Ovary (tissue), 9 donors: ENCODE results near the gene TMEM185B. TPM values are rescaled to one million over a fixed set of nuclear protein-coding genes. Genes with fewer than 3 reads are reported as not detected.

Experiments used
- DNase-seq, 5 donors: peaks; one replicate each; pipeline ENCODE4 v3.0.0-alpha.2; 2019 to 2020
- H3K27ac ChIP-seq, 2 donors: fragments of 200-600 bp; one replicate each; pipeline versions ENCODE4 v1.5.1 to v1.8.0; 2019 to 2022
- H3K27me3 ChIP-seq: fragments of 200-600 bp; one replicate; pipeline ENCODE4 v1.8.0; 2022
- H3K36me3 ChIP-seq: fragments of 200-600 bp; sonication (generic); one replicate; pipeline ENCODE4 v1.5.1; 2019
- H3K4me1 ChIP-seq: one replicate; pipeline ENCODE4 v1.8.1; 2013; ENCODE audit warnings: mild to moderate bottlenecking, moderate library complexity; ENCODE audit not compliant: insufficient read depth
- H3K4me3 ChIP-seq: fragments of 200-600 bp; sonication (generic); one replicate; pipeline ENCODE4 v1.5.1; 2017
- H3K9me3 ChIP-seq, 2 donors: fragments of 200-600 bp in 1 of 2; sonication (generic) in 1 of 2; one replicate each; pipeline versions ENCODE4 v1.5.1 to v1.8.1; 2013 to 2019; ENCODE audit warnings: mild to moderate bottlenecking in 1 of 2, moderate library complexity in 1 of 2
- EP300 ChIP-seq: sonication (generic); formaldehyde crosslinking; IDR thresholded peaks from one replicate; pipeline ENCODE4 v1.6.1; 2017; ENCODE audit warnings: antibody characterized with exemption
- POLR2A ChIP-seq: fragments of 450-650 bp; IDR thresholded peaks from one replicate; pipeline ENCODE4 v1.6.1; 2017; ENCODE audit warnings: antibody characterized with exemption, mild to moderate bottlenecking, moderate library complexity
- WGBS, 3 donors: extraction: QIAGEN DNeasy Blood & Tissue Kit in 1 of 3; methylation state at CpG; one replicate each; pipeline versions ENCODE4 v1.1.5 to v1.1.7; 2013 to 2017; 5-methylcytosine and 5-hydroxymethylcytosine counted together
- intact Hi-C, 4 donors: fragments of 100-400 bp; cut with DNase I; formaldehyde crosslinking; loops; one replicate each; pipeline versions ENCODE4 v1.11.0 to v1.15.1; 2022 to 2023
- polyA plus RNA-seq, 2 donors: library from polyadenylated mRNA; stranded (reverse); fragments of 200-250 nt in 1 of 2; fragments of 350-450 nt in 1 of 2; fragmentation: Illumina TruSeq in 1 of 2; extraction: RNeasy Lipid Tissue Mini Kit (QIAGEN cat#74804) in 1 of 2; gene quantifications; one replicate each; pipeline ENCODE4 v1.2.3, GENCODE V29; 2013 to 2014
- total RNA-seq, 7 donors: library from RNA; depleted of rRNA in 2 of 7; stranded (reverse); fragments of >200 nt in 2 of 7; fragmentation: NEBNext Ultra II Directional in 3 of 7; extraction: Animal tissue kit (Norgen Biotek cat#: 25700) in 3 of 7; gene quantifications; one replicate each; pipeline versions ENCODE4 v1.1.0 to v1.2.4, GENCODE V29; 2016 to 2023
- TF ChIP-seq, protein P1 (sequence below), 3 donors: fragments of 450-650 bp in 2 of 3; fragments of 200-600 bp in 1 of 3; IDR thresholded peaks; one replicate each; pipeline versions ENCODE4 v1.5.1 to v1.8.0; 2016 to 2022; ENCODE audit warnings: antibody characterized with exemption in 3 of 3, mild to moderate bottlenecking in 1 of 3
- donor health status: DM: no; HTN: no; CAD: no; lungs with moderate emphysema.
- donor health status: DM: no; HTN: no; CAD: no.
- donor health status: Bipolar disorder and iron deficiency.
- donor health status: DM: yes; HTN: yes; CAD: no.
- donor health status: DM: no; HTN: no; CAD: no.
- donor health status: DM: yes; HTN: yes; CAD: no.

The TMEM185B gene
- total and polyA plus RNA-seq, 9 donors, result 6.4 to 26.0 (median 14.5) TPM

DNA sequence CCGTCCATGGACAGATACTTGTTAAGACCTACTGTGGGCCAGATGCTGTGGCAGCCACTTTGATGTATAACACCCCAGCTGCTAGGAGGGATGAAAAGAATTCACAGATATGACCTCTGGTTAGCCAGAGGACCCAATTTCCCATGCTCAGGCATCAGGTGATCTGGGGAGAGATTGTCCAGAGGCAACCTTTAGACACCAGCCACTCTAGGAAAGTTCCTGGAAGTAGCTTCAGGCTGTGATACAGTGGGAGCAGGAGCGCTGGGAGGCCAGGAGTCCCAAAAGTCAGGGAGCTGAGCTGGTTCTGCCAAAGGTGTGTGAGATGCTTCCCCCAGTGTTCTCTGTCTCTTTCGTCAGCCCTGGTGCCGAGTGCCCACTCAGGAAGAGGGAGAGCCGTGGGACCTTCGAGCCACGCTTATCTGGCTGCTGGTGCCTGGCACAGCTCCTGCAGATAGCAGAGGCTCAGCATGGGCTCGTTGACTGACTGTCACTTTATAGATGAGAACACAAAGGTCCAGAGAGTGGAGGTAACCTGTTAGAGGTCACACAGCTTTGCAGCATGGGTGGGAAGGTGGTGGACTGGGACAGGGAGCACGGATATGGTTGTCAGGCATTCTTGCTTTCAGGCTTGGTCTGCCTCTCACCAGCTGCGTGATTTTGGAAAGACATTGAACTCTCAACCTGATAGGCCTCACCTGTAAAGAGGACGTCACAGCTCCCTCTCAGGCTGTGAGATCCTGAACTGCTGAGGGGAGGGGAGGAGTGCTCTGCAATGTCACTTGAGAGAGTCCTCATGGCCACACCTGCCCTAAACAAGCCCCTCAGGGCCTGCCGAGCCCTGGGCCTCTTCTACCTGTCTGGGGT, 21.7 kb upstream of the TMEM185B start:
- H3K27ac ChIP-seq, result no peak overlapping the region
- TF ChIP-seq EP300, result no peak
- TF ChIP-seq, protein P1, sequence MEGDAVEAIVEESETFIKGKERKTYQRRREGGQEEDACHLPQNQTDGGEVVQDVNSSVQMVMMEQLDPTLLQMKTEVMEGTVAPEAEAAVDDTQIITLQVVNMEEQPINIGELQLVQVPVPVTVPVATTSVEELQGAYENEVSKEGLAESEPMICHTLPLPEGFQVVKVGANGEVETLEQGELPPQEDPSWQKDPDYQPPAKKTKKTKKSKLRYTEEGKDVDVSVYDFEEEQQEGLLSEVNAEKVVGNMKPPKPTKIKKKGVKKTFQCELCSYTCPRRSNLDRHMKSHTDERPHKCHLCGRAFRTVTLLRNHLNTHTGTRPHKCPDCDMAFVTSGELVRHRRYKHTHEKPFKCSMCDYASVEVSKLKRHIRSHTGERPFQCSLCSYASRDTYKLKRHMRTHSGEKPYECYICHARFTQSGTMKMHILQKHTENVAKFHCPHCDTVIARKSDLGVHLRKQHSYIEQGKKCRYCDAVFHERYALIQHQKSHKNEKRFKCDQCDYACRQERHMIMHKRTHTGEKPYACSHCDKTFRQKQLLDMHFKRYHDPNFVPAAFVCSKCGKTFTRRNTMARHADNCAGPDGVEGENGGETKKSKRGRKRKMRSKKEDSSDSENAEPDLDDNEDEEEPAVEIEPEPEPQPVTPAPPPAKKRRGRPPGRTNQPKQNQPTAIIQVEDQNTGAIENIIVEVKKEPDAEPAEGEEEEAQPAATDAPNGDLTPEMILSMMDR (IDR thresholded peaks at IDR 0.05), result no peak
- no peak for TF ChIP-seq POLR2A
- DNase-seq, result no peak

DNA sequence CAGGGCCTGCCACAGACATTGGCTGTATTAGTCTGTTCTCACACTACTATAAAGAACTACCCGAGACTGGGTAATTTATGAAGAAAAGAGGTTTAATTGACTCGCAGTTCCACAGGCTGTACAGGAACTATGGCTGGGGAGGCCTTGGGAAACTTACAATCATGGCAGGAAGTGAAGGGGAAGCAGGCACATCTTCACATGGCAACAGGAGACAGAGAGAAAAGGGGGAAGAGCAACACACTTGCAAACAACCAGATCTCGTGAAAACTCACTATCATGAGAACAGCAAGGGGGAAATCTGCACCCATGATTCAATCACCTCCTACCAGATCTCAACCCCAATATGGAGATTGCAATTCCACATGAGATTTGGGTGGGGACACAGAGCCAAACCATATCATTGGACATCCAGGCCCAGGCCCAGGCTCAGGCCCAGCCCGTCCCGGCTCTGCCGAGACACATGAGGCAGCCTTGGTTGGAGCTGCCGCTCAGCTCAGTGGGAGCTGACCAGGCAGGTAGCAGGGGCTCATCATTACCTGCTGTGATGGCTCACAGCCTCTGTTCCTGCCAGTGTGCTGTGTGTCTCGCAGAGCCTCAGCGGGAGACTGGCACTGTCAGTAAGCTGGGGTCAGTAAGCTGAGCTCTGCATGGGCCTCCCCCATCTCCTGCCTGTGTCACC, 20.8 kb upstream of the TMEM185B start:
- H3K4me1 ChIP-seq, result peaks cover 2% of the 10 kb centered on the region
- intact Hi-C loops, result no loop called here
- WGBS, 3 donors, result 96 to 98% (median 97%) methylated on average over 9 of the region's 9 CpGs
- H3K27me3 ChIP-seq, result no peaks in the 10 kb centered on the region
- no peak overlapping the region for H3K27ac ChIP-seq
- no peak overlapping the region for H3K4me3 ChIP-seq
- TF ChIP-seq EP300 (no peak), POLR2A (no peak)
- TF ChIP-seq, protein P1 (IDR thresholded peaks at IDR 0.05), result no peak
- no peak for DNase-seq
- H3K9me3 ChIP-seq, result no peaks in the 10 kb centered on the region
- no peaks in the 10 kb centered on the region for H3K36me3 ChIP-seq

More for the DNA sequence above, 21.7 kb upstream of the TMEM185B start:
- no peaks in the 10 kb centered on the region for H3K9me3 ChIP-seq
- intact Hi-C loops, result no loop called here
- WGBS, 3 donors, result 80 to 86% (median 85%) methylated on average over 12 of the region's 12 CpGs
- no peaks in the 10 kb centered on the region for H3K27me3 ChIP-seq
- no peak overlapping the region for H3K4me3 ChIP-seq
- H3K36me3 ChIP-seq, result no peaks in the 10 kb centered on the region
- H3K4me1 ChIP-seq, result no peaks in the 10 kb centered on the region

- Histone ChIP-seq H3K4me3 (no peak overlapping the region), H3K9me3 (no peaks in the 10 kb centered on the region), H3K4me1 (peaks cover 2% of the 10 kb centered on the region), H3K27ac (no peak overlapping the region), H3K36me3 (no peaks in the 10 kb centered on the region), H3K27me3 (no peaks in the 10 kb centered on the region)
- WGBS, 3 donors, result 61 to 81% (median 80%) methylated on average over 3 of the region's 3 CpGs
- TF ChIP-seq, protein P1 (IDR thresholded peaks at IDR 0.05), result no peak
- no peak for TF ChIP-seq EP300
- no peak for TF ChIP-seq POLR2A
- no peak for DNase-seq
- intact Hi-C loops, result no loop called here
These were observed 20.0 kb upstream of the TMEM185B start for GRCh38 chr2:120243211-120243610.

DNA sequence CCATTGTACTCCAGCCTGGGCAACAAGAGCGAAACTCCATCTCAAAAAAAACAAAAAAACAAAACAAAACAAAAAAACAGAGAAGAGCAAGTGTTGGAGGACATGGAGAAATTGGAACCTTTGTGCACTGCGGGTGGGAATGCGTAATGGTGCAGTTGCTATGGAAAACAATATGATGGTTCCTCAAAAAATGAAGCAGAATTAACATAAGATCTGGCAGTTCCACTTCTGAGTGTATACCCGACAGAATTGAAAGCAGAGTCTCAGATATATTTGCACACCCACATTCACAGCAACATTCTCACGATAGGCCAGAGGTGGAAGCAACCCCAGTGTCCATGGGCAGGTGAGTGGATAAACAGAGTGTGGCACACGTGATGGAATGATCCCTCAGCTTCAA, 18.5 kb upstream of the TMEM185B start:
- WGBS, 3 donors, result 79 to 86% (median 83%) methylated on average over 6 of the region's 6 CpGs
- H3K9me3 ChIP-seq, result no peaks in the 10 kb centered on the region
- no peak overlapping the region for H3K27ac ChIP-seq
- H3K4me3 ChIP-seq, result no peak overlapping the region
- intact Hi-C loops, result no loop called here
- DNase-seq, result no peak
- H3K27me3 ChIP-seq, result no peaks in the 10 kb centered on the region
- peaks cover 2% of the 10 kb centered on the region for H3K4me1 ChIP-seq
- TF ChIP-seq, protein P1 (IDR thresholded peaks at IDR 0.05), result no peak
- TF ChIP-seq EP300 (no peak), POLR2A (no peak)
- H3K36me3 ChIP-seq, result no peaks in the 10 kb centered on the region
